IMR-90 (cell line): ENCODE measurements around the gene CDNF. TPM values are rescaled to one million over a fixed set of nuclear protein-coding genes. Genes with fewer than 3 reads are reported as not detected.

Experiments used
- BHLHE40 ChIP-seq: fragments of 150-350 bp; IDR thresholded peaks from 2 replicates; pipeline ENCODE4 v1.6.1; 2016; ENCODE audit warnings: mild to moderate bottlenecking, low read depth, low read length
- MXI1 ChIP-seq: IDR thresholded peaks from 2 replicates; pipeline ENCODE4 v1.6.1; 2012; ENCODE audit warnings: low read depth, mild to moderate bottlenecking, low read length, moderate library complexity, borderline replicate concordance
- USF2 ChIP-seq: fragments of 150-350 bp; IDR thresholded peaks from 2 replicates; pipeline ENCODE4 v1.6.1; 2017; ENCODE audit warnings: mild to moderate bottlenecking, antibody characterized with exemption, low read length, low read depth
- polyA plus RNA-seq, 3 experiments: library from polyadenylated mRNA; depleted of rRNA; stranded (reverse); fragments of >200 nt; gene quantifications; 2 replicates each; pipeline ENCODE4 v1.2.3, GENCODE V29; 2012; ENCODE audit warnings: low replicate concordance in 1 of 3
- total RNA-seq: library from RNA; depleted of rRNA; stranded (reverse); fragments of >200 nt; gene quantifications from 2 replicates; pipeline ENCODE4 v1.2.3, GENCODE V29; 2012

Gene CDNF
- total and polyA plus RNA-seq, 2 of the 4 experiments (the other 2 are of a cell fraction) = 0.72 to 1.3 TPM

DNA sequence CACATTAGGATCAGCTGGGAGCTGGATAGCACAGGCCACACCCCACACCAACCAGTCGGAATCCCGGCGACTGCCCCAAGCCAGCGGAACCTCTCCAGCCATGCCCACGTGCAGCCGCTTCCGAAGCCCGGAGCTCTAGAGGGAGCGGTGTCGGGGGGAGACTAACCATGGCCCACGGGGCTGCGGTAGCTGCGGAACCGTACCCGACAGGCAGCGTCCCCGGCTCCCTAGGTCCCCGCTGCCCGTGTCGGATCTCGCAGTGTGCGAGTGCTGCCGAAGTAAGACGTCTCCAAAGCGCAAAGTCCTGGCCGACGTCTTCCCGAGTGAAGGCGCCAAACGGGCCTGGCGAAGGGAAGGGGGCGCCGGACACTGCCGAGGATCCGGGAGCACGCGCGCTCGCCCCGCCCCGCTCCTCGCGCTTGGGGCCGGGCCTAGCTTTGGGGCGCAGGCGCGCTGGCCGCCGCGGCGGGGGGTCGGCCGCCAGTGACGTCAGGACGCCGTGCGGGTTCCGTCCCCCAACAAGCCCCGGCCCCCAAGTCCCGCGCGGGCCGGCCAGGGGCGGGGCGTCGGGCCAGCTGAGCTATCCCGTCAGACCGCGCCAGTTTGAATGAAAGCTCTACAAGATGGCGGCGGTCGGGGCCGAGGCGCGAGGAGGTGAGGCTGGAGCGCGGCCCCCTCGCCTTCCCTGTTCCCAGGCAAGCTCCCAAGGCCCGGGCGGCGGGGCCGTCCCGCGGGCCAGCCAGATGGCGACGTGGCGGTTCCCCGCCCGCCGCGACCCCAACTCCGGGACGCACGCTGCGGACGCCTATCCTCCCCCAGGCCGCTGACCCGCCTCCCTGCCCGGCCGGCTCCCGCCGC is 40.7 kb upstream of the CDNF start, which contains the start of gene SUV39H2 (continued):
- TF ChIP-seq USF2 (peak; percentile 46), BHLHE40 (0 out of 2 replicates have a peak, but pooled peaks have one; percentile 2), MXI1 (peak; percentile 89)
